GM18526 (cell line): ENCODE measurements around the gene TRPV2.
A peak's percentile ranks its signal among the peaks of the same experiment; 100 is the strongest.

Experiments used
- POLR2A ChIP-seq: IDR thresholded peaks from 3 replicates; pipeline ENCODE4 v1.6.1; 2011; ENCODE audit not compliant: insufficient read length; ENCODE audit errors: extremely low read depth

TRPV2 gene

DNA sequence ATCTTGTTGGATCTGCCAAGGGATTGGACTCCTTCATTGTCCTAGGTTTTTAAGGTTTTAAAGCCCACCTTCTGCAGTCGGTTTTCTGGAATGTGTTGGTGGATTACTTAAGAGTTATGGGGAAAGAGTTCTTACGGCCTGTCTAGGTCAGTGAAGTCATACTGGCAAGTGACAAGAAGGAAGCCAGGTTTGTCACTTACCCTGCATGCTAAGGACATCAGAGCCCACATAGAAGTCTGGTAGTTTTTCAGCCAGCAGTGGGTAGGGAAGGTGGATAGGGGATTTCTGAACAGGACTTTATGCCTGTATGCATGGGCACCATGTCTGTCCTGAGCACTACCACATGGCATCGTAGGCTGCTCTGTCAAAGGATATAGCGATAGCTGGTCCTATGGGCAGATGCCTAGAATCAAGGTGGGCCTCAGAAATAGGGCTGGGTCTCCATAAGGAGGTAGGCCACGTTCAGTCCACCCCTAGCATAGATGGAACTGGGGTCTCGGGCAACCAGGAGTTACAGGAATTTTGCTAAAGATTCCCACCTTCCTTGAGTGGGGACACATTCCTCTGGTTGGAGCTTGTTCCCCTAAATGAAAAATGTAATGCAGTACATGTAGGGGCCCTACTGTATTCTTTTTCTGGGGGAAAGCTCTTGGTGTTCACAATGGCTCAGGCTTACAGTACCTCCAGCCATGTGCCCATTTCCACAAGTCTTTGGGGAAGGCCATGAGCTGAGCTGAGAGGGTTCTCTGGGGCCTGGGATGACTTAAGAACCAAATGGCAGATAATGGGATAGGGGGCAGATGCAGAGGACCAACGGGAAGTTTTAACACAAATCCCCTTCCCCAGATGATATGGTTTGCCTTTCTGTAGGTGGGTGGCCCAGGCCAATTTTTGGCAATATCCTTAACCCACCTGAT lies 27.5 kb downstream of the TRPV2 start:
- TF ChIP-seq POLR2A, result no peak

DNA sequence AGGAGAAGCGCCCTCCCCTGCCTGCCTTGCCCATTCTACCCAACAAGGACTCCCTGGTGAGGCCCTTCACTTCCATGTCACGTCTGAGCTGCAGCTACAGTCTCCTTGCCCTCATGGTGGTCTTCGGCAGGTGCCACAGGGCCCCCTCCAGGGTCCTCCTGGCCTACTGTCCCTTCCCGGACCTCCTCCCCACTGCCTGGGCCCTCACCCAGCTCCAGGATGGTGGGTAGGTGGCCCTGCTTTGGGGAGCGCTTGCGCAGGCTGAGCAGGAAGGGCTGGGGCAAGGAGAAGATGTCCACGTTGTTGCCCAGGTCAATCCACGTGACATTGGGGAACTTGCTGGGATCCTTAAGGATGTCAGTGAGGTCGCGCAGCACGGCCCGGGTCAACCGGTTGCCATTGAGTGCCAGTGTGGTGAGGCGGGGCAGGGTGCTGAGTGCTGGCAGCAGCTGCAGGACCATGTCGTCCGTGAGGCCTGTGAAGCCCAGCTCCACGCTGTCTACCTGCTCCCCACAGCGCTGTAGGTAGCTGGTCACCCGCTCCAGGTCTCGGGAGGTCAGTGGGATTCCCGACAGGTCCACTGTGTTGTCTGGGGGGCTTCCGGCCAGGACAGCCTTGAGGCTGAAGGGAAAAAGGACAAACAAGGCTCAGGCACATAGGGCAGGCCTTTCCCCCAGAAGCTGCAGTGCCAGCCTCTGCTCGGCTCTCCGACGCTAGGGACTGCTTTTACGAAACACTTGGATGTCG lies 28.3 kb downstream of the TRPV2 start:
- TF ChIP-seq POLR2A, result peak; percentile 49

DNA sequence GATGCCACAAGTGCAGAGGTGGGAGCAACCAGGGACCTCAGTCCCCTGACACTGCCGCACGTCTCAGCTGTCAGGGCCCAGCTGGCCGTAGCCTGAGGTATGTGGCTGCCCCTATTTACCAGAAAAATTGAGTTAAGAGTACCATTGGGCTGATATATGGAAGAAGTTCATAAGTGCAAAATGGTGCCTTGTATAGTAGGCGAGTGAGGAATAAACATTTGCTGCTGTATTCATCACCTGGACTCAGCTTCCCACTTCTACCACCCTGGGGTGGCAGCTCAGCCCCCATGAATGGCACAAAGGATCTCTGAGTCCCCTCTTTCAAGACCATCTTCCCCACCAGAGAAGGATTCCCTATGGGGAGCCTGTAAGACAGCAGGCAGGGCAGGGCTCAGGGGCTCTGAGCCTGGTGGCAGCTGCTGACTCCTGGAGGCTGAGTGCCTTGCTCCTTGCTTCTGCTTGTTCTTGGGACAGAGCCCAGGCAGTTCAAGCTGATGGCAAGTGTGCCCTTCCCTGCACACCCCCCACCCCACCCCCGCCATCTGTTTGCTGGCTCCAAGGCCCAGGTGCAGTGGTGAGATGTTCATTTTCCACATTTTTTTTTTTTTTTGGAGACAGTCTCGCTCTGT lies 29.0 kb downstream of the TRPV2 start:
- TF ChIP-seq POLR2A, result no peak

DNA sequence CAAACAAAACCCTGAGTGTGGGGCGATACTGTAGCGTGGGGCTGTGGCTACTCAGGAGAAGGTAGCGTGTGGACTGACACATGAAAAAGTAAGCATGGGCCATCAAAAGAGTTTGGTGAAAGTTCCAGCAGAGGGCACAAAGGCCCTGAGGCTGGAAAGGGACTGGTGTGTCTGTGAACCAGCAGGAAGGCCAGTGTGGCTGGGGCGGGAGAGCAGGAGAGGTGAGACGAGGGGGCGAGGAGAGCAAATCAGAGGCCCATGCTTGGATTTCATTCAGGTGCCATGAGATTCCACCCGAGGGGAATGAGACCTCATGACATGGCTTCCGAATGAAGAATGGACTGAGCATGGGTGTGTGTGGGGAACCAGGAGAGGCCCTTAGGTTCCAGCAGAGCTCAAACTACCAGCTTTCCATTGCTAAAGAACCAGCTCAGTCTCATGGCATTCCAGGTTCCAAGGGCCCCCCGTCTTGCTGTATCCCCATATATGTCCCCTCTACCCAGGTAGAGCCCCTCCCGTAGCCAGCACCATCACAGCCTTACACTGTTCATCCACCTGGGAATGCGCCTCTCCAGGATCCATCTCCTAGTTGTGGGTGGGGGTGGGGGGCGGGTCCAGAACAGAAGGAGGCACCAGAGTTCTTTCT lies 31.1 kb downstream of the TRPV2 start:
- TF ChIP-seq POLR2A, result no peak

DNA sequence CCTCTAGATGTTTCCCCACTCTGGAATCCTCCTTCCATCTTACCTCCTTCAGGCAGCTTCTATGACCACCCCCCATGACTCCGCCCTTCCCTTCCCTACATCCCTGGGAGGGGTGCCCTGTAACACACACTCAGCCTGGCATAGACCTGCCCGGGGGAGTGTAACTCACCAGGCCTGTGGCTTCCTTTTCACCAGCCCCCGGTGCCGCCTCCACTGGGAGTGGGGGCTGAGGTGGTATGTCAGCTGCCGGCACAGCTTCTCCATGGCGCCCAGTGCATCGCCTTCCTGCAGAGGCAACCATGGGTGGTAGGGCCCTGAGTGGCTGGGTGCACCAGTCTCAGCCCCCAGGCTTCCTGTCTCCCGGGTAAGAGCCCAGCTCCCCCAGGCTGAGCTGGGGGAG lies 32.3 kb downstream of the TRPV2 start:
- TF ChIP-seq POLR2A, result no peak

DNA sequence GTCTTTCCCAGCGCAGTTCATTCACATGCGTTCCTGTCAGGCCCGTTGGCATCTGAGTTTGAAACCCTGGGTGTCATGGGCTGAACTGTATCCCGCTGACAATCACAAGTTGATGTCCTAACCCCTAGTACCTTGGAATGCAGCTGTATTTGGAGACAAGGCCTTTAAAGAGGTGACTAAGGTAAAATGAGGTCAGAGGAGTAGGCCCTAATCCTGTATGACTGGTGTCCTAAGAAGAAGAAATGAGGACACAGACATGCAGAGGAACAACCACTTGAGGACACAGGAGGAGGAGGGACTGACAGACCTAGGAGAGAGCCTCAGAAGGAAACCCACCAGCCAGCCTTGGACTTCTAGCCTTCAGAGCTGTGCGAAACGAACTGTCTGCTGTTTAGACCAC lies 33.1 kb downstream of the TRPV2 start:
- TF ChIP-seq POLR2A, result no peak

DNA sequence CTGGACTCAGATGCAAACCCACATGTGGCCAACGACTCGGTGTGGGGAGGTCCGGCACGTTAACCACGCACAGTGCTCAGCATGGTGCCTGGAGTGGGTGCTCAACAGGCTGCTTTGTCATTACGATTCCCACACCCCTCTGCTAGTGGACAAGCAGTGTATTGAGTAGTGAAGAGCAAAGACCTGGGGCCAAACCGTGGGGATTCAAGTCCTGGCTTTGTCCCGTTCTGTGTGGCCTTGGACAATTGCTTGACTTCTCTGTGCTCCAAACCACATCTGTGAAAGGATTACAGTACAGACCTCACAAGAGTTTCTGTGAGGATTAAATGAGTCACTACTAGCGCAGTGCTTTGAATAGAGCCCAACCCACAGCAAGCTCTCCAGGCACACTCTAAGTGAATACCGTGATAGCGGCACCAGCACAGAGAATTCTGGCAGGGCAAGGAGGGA lies 33.8 kb downstream of the TRPV2 start:
- TF ChIP-seq POLR2A, result no peak

DNA sequence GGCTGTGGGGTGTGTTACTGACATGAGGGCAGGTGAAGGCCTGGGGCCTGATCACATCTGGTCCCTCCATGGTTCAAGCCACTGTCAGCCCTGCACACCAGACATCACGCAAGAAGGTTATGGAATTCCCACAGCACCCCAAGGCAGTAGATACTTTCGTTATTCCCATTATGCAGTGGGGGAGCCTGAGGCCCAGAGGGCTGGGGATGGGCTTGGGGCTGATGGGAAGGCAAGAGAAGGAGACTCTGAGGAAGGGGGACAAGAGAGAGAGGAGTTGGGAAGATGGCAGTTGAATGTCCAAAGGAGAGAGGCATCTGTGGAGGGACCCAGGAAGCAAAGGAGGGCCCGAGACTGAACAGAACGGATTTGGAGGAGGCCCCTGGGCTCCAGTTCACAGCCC lies 34.7 kb downstream of the TRPV2 start:
- no peak for TF ChIP-seq POLR2A

DNA sequence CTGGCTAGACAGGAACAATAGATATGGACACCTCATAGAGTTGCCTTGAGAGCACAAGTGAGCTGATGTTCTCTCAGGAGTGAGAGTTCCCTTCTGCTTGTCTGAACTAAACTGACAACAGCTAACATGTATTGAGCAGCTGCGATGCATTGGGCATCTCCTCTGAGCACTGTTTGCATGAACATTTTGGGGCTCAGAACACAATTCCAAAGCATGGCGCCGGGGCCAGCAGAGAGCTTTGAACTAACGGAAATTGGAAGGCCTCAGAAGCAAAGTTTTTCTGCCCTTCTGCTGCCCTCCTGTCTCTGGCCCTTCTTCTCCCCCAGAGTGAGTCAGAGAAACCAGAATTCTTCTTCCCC lies 38.1 kb downstream of the TRPV2 start:
- TF ChIP-seq POLR2A, result no peak

DNA sequence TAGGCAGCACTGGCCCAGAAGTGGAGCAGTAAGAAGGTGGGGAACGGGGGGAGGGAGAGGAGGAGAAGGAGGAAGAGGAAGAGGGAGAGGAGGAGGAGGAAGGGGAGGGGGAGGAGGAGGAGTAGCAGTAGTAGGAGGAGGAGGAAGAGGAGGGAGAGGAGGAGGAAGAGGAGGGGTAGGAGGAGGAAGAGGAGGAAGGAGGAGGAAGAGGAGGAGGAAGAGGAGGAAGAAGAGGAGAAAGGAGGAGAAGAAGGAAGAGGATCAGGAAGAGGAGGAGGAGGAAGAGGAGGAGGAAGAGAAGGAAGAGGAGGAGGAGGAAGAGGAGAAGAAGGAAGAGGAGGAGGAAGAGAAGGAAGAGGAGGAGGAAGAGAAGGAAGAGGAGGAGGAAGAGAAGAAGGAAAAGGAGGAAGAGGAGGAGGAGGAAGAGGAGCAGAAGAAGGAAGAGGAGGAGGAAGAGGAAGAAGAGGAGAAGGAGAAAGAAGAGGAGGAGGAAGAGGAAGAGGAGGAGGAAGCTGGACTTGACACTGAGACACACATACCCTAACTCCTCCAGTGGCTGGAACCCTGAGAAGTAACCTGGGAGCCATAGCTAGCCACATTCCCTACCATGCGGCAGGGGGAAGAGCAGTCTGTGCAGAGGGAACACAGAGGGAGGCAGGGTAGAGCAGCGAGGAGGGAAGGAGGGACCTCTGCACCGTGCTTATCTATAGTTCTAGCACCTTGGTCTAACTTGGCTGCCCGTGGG lies 40.8 kb downstream of the TRPV2 start:
- TF ChIP-seq POLR2A, result no peak

DNA sequence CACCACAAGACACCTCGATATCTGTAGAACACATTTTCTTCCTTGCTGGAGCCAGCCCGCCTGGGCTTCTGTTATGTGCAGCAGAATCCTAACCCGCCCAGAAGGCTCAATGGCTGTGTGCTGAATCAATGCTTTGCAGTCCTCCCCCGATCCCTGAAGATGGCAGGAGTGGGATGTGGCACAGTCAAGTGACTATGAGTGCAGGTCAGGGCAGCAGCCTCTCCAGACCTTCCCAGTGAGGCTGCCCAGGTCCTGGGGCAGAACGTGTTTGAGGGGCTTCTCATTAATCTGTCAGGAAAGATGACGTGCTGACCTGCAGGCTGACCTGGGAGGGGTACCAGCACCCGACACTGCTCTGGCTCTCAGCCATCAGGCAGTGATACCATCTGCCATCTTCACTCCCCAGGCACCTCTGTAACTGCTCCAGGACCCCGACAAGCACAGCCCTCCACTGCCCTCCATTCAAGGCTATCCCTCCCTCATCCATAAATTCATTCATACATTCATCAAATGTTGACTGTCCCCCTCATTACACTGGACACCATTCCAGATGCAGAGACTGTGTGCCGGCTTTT lies 41.5 kb downstream of the TRPV2 start:
- no peak for TF ChIP-seq POLR2A

DNA sequence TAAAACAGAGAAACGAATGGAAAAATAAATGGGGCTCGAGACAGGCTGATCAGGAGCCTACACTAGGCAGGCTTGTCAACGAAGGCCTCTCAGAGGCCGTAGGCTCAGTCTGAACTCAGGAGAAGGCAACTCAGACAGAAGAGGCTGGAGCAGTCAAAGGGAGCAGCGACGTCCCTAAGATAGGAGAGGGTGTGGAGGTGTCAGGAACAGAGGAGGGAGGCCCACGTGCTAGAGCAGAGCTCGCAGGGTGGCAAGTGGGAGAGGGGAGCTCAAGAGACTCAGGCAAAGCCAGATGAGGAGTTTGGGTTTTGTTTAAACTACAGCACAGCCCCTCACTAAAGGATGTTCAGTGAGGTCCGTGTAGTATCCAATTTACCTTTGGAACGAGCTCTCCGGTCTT lies 43.9 kb downstream of the TRPV2 start:
- TF ChIP-seq POLR2A, result no peak

DNA sequence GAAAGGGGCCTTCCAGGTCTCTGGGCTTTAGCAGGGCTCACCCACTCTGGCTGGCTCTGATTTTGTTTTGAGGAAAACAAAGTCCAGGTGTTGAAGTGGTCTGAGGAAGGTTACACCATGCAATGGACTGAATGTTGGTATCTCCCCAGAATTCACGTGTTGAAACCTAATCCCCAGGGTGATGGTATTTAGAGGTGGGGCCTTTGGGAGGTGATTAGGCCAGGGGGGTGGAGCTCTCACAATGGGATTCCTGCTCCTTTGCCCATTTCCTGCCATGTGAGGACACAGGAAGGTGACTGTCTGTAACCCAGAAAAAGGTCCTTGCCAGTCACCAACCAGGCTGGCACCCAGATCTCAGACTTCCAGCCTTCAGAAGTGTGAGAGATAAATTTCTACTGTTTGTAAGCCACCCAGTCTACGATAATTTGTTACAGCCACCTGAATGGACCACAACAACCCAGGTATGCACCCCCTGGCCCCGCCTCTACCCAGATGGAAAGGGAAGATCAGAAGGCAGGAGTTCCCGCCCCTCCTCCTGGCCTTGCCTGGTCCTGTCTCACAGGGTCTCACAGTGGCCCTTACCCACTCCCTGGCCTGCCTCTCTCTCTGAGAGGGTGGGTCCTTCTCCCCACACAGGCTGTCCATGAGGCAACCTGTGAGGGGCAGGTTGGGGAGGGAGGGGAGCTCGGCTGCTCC lies 44.6 kb downstream of the TRPV2 start:
- no peak for TF ChIP-seq POLR2A
